Breast epithelium (tissue), 4 donors: ENCODE measurements around the gene RNLS. TPM values are rescaled to one million over a fixed set of nuclear protein-coding genes. Genes with fewer than 3 reads are reported as not detected.

Experiments used
- DNase-seq, 2 donors: peaks; one replicate each; pipeline ENCODE4 v3.0.0-alpha.2; 2019; ENCODE audit warnings: low spot score in 2 of 2
- H3K27ac ChIP-seq, 2 donors: fragments of 200-600 bp; sonication (generic) in 1 of 2; one replicate each; pipeline ENCODE4 v1.5.1; 2016 to 2019; ENCODE audit warnings: mild to moderate bottlenecking in 1 of 2
- H3K27me3 ChIP-seq, 2 donors: fragments of 200-600 bp; sonication (generic) in 1 of 2; one replicate each; pipeline versions ENCODE4 v1.5.1 to v1.6.0; 2017 to 2019; ENCODE audit warnings: control low read depth in 1 of 2, mild to moderate bottlenecking in 1 of 2
- H3K36me3 ChIP-seq: fragments of 200-600 bp; one replicate; pipeline ENCODE4 v1.5.1; 2019
- H3K4me1 ChIP-seq, 2 donors: fragments of 200-600 bp; sonication (generic); one replicate each; pipeline ENCODE4 v1.5.1; 2016 to 2019; ENCODE audit warnings: control low read depth in 1 of 2
- H3K4me3 ChIP-seq, 3 donors: fragments of 200-600 bp; sonication (generic); 1 replicate in 2 of 3; 2 replicates in 1 of 3; pipeline ENCODE4 v1.5.1; 2016 to 2019; ENCODE audit warnings: mild to moderate bottlenecking in 3 of 3, moderate library complexity in 2 of 3
- H3K9me3 ChIP-seq, 2 donors: fragments of 200-600 bp; sonication (generic) in 1 of 2; one replicate each; pipeline ENCODE4 v1.5.1; 2016 to 2019; ENCODE audit warnings: control low read depth in 1 of 2
- CTCF ChIP-seq, 3 donors: fragments of 450-650 bp; IDR thresholded peaks; one replicate each; pipeline ENCODE4 v1.5.1; 2016 to 2017; ENCODE audit warnings: antibody characterized with exemption in 3 of 3, mild to moderate bottlenecking in 3 of 3, moderate library complexity in 3 of 3
- POLR2A ChIP-seq: fragments of 450-650 bp; IDR thresholded peaks from one replicate; pipeline ENCODE4 v1.6.1; 2016; ENCODE audit warnings: antibody characterized with exemption, mild to moderate bottlenecking, moderate library complexity
- POLR2AphosphoS5 ChIP-seq, 3 donors: sonication (generic); formaldehyde crosslinking; IDR thresholded peaks; one replicate each; pipeline ENCODE4 v1.6.1; 2017; ENCODE audit warnings: antibody characterized with exemption in 3 of 3
- intact Hi-C: fragments of 100-400 bp; cut with DNase I; formaldehyde crosslinking; loops from one replicate; pipeline ENCODE4 v1.15.1; 2023; ENCODE audit warnings: low total_unique reads
- total RNA-seq, 3 donors: library from RNA; depleted of rRNA; stranded (reverse); fragments of >200 nt; gene quantifications; one replicate each; pipeline ENCODE4 v1.1.0, GENCODE V29; 2016

RNLS gene
- total RNA-seq, 3 donors from 2014 or later, result 27.9 to 32.1 (median 29.1) TPM

DNA sequence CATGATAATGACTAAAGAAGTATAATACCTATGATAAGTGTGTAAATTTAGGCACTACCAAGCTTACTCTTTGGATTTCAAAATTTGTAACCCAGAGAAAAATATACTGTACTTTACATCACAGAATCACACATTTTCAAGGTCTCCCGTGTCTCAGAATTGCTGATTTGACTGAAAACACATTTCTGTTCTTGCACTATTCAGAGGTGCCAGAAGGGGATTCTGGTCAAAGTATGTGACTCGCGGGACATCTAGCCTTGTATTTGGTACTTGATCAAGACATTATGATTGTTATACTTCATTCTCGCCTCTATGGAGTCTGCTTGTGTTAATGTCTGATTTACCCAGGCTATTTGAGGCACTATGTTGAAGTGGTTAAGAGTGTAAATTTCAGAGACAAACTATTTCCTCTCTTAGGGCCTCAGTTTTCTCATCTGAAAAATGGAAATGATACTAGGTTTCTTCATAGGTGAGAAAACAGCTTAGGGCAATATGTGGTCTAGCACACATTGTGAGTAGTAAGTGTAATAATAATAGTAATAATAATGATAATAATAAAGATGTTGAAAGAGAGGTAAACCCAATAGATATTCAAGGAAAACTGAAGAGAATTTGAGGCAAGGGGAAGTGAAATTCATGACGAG lies 320.4 kb downstream of the RNLS start:
- H3K27ac ChIP-seq, result no peak overlapping the region
- intact Hi-C loops, result no loop called here
- TF ChIP-seq POLR2AphosphoS5 (IDR thresholded peaks at IDR 0.05), result no peak
- no peak for TF ChIP-seq POLR2A
- no peak for TF ChIP-seq CTCF (IDR thresholded peaks at IDR 0.05)
- no peak for DNase-seq
- no peak overlapping the region for H3K4me3 ChIP-seq
- H3K9me3 ChIP-seq, result no peaks in the 10 kb centered on the region
- H3K27me3 ChIP-seq, result no peaks in the 10 kb centered on the region
- no peaks in the 10 kb centered on the region for H3K4me1 ChIP-seq
- no peaks in the 10 kb centered on the region for H3K36me3 ChIP-seq

DNA sequence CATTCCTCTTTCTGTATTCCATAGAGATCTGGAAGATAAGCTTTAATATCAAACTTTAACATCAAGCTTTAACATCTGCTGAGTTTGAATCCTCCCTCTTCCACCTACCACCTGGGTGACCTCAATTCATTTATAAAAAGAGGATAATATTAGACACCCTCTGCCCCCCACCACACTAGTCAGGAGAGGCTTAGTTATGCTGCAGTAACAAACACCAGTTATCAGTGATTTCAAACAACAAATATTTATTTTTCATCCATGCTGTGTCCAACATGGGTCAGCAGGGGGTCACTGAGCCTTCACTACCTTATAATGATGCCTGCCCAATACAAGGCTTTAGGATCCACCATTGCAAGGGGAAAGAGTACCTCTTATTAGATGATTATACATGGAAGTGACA lies 322.0 kb downstream of the RNLS start:
- H3K4me1 ChIP-seq, result no peaks in the 10 kb centered on the region
- no peak for DNase-seq
- no peaks in the 10 kb centered on the region for H3K9me3 ChIP-seq
- no peak overlapping the region for H3K27ac ChIP-seq
- H3K4me3 ChIP-seq, result no peak overlapping the region
- H3K36me3 ChIP-seq, result no peaks in the 10 kb centered on the region
- no peaks in the 10 kb centered on the region for H3K27me3 ChIP-seq
- intact Hi-C loops, result no loop called here
- TF ChIP-seq POLR2AphosphoS5 (IDR thresholded peaks at IDR 0.05) (no peak), CTCF (IDR thresholded peaks at IDR 0.05) (no peak), POLR2A (no peak)

DNA sequence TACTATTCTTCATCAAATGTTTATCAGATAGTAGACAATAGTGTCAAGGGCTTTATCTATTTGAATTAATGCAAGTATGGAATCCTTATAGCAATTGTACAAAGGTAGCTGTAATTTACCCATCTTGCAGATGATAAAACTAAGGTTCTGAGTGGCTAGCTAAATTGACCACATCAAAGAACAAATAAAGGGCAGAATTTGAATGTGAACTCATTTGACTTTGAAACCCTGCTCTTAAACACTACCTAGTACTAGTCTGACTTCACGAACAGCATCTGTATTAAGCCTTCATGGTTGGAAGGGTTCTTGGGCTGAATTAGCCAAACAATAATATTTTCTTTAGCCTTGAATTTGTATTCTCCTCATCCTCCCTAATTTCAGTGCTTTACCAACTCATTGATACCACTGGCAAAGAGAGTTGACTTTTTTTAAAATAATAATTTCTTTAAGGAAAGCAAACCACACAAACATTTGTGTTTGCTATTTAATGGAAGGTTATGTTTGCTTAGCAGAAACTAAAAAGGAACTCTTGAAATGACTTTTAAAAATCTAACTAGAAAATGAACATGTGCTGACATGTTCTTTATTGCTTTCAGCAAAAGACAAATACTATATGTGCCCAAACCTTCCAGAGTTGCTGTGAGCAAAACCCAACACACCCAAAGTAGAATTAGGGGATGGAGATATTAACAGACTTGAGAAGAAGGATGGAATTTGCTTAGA lies 322.6 kb downstream of the RNLS start:
- no peak for TF ChIP-seq POLR2A
- no peak for TF ChIP-seq POLR2AphosphoS5 (IDR thresholded peaks at IDR 0.05)
- no peak for TF ChIP-seq CTCF (IDR thresholded peaks at IDR 0.05)
- intact Hi-C loops, result no loop called here
- H3K27me3 ChIP-seq, result no peaks in the 10 kb centered on the region

GRCh38 chr10:88259381-88259780 lies 323.7 kb downstream of the RNLS start:
- H3K27ac ChIP-seq, result no peak overlapping the region
- peaks cover 0 to 2% of the 10 kb centered on the region in 2 donors for H3K4me1 ChIP-seq
- H3K4me3 ChIP-seq, result no peak overlapping the region
- H3K9me3 ChIP-seq, result no peaks in the 10 kb centered on the region
- DNase-seq, result no peak
- H3K36me3 ChIP-seq, result no peaks in the 10 kb centered on the region
- intact Hi-C loops, result no loop called here
- TF ChIP-seq POLR2AphosphoS5 (IDR thresholded peaks at IDR 0.05) (no peak), CTCF (IDR thresholded peaks at IDR 0.05) (no peak), POLR2A (no peak)
- H3K27me3 ChIP-seq, result no peaks in the 10 kb centered on the region

More for the DNA sequence above, 322.6 kb downstream of the RNLS start:
- no peak for DNase-seq
- Histone ChIP-seq H3K4me3 (no peak overlapping the region), H3K4me1 (no peaks in the 10 kb centered on the region), H3K36me3 (no peaks in the 10 kb centered on the region), H3K9me3 (no peaks in the 10 kb centered on the region), H3K27ac (no peak overlapping the region)

DNA sequence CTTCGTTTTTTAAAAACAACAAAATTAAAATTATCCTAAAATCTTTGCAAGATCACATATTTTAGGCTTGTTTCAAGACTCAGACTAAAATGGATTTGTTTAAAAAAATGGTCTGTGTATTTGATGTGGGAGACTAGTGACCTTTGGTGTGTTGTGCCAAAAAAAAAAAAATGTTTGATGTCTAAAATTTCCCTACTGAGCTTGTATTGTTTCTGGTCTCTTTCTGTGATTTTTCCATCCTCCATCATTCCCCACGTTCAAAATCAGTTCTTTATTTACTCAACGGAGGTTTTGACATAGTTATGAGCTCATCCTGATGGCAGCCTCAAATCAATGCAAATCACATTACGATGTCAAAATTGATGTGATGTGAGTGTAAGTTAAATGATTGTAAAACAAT lies 326.2 kb downstream of the RNLS start:
- no peak overlapping the region for H3K4me3 ChIP-seq
- intact Hi-C loops, result no loop called here
- peak overlapping the region in 1 of 2 donors; percentile 72 for H3K27ac ChIP-seq
- H3K27me3 ChIP-seq, result no peaks in the 10 kb centered on the region
- TF ChIP-seq POLR2A, result no peak
- TF ChIP-seq CTCF (IDR thresholded peaks at IDR 0.05), result no peak
- no peak for TF ChIP-seq POLR2AphosphoS5 (IDR thresholded peaks at IDR 0.05)
- H3K9me3 ChIP-seq, result no peaks in the 10 kb centered on the region
- H3K4me1 ChIP-seq, result peaks cover 0 to 7% of the 10 kb centered on the region in 2 donors
- H3K36me3 ChIP-seq, result no peaks in the 10 kb centered on the region
- no peak for DNase-seq
